ENCODE data around the gene ISX. TPM values are rescaled to one million over a fixed set of nuclear protein-coding genes. Genes with fewer than 3 reads are reported as not detected.
A peak's percentile ranks its signal among the peaks of the same experiment; 100 is the strongest.

ISX gene
- total and polyA plus RNA-seq, 10 of the 15 experiments (the other 5 are each of a cell fraction or from before 2014, with no cell fraction given) = 0.05 to 0.66 (median 0.25) TPM

DNA sequence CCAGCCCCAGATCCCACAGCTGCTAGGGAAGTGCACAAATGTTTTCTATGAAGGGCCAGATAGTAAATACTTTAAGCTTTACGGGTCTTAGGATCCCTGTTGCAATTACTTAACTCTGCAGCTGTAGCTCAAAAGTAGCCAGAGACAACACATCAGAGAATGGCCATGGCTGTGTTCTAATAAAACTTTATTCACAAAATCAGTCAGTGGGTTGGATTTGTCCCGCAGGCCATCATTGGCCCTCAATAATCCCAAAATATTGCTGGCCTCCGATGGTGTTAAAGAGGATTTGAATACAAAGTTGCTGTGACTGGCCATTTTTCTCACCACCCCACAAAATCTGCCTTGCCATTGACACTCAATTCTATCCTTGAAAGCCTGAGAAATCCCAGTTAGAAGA, 49.6 kb downstream of the ISX start:
- POLR2A ChIA-PET = no interaction called here
- H3K4me1 ChIP-seq (ENCODE audit: control insufficient read depth, insufficient read depth, low read length) = peaks cover 6% of the 10 kb centered on the region
- TF ChIP-seq MEF2B (IDR thresholded peaks at IDR 0.05; ENCODE audit: partially characterized antibody, poor library complexity, severe bottlenecking) (no peak), JUND (IDR thresholded peaks at IDR 0.05; ENCODE audit: low read depth, low read length) (no peak), EZH2 (IDR thresholded peaks at IDR 0.05; ENCODE audit: borderline replicate concordance, control insufficient read depth, low read depth, low read length) (no peak), KAT2A (conservative IDR thresholded peaks at IDR 0.05; ENCODE audit: control insufficient read depth, low read depth, low read length) (no peak)
- TF ChIP-seq, protein P1, sequence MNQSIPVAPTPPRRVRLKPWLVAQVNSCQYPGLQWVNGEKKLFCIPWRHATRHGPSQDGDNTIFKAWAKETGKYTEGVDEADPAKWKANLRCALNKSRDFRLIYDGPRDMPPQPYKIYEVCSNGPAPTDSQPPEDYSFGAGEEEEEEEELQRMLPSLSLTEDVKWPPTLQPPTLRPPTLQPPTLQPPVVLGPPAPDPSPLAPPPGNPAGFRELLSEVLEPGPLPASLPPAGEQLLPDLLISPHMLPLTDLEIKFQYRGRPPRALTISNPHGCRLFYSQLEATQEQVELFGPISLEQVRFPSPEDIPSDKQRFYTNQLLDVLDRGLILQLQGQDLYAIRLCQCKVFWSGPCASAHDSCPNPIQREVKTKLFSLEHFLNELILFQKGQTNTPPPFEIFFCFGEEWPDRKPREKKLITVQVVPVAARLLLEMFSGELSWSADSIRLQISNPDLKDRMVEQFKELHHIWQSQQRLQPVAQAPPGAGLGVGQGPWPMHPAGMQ (IDR thresholded peaks at IDR 0.05; ENCODE audit: borderline replicate concordance) = no peak
- TF ChIP-seq, protein P2, sequence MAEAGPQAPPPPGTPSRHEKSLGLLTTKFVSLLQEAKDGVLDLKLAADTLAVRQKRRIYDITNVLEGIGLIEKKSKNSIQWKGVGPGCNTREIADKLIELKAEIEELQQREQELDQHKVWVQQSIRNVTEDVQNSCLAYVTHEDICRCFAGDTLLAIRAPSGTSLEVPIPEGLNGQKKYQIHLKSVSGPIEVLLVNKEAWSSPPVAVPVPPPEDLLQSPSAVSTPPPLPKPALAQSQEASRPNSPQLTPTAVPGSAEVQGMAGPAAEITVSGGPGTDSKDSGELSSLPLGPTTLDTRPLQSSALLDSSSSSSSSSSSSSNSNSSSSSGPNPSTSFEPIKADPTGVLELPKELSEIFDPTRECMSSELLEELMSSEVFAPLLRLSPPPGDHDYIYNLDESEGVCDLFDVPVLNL (IDR thresholded peaks at IDR 0.05; ENCODE audit: low read depth, low read length) = no peak
- TF ChIP-seq, protein P3, sequence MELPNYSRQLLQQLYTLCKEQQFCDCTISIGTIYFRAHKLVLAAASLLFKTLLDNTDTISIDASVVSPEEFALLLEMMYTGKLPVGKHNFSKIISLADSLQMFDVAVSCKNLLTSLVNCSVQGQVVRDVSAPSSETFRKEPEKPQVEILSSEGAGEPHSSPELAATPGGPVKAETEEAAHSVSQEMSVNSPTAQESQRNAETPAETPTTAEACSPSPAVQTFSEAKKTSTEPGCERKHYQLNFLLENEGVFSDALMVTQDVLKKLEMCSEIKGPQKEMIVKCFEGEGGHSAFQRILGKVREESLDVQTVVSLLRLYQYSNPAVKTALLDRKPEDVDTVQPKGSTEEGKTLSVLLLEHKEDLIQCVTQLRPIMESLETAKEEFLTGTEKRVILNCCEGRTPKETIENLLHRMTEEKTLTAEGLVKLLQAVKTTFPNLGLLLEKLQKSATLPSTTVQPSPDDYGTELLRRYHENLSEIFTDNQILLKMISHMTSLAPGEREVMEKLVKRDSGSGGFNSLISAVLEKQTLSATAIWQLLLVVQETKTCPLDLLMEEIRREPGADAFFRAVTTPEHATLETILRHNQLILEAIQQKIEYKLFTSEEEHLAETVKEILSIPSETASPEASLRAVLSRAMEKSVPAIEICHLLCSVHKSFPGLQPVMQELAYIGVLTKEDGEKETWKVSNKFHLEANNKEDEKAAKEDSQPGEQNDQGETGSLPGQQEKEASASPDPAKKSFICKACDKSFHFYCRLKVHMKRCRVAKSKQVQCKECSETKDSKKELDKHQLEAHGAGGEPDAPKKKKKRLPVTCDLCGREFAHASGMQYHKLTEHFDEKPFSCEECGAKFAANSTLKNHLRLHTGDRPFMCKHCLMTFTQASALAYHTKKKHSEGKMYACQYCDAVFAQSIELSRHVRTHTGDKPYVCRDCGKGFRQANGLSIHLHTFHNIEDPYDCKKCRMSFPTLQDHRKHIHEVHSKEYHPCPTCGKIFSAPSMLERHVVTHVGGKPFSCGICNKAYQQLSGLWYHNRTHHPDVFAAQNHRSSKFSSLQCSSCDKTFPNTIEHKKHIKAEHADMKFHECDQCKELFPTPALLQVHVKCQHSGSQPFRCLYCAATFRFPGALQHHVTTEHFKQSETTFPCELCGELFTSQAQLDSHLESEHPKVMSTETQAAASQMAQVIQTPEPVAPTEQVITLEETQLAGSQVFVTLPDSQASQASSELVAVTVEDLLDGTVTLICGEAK (IDR thresholded peaks at IDR 0.05; ENCODE audit: borderline replicate concordance) = peak; percentile 60
- no peaks in the 10 kb centered on the region for H3K79me2 ChIP-seq (ENCODE audit: control insufficient read depth, insufficient read depth, low read length)
- H3K27ac ChIP-seq (ENCODE audit: control insufficient read depth, insufficient read depth) = no peak overlapping the region
- 83% methylated on average over 3 of the region's 3 CpGs for WGBS (ENCODE audit: insufficient coverage, insufficient replicate concordance, low lambda C conversion rate, missing lambda C conversion rate)
- H3K4me3 ChIP-seq = no peak overlapping the region
- intact Hi-C loops (cut with micrococcal nuclease; ENCODE audit: unreplicated experiment) = no loop called here
- H3K9ac ChIP-seq (ENCODE audit: control insufficient read depth, insufficient read depth, low read length) = no peak overlapping the region
- H3K9me3 ChIP-seq (replicated peaks; ENCODE audit: control insufficient read depth, insufficient read depth, low read length) = no peaks in the 10 kb centered on the region
- in situ Hi-C loops (cut with MboI) = no loop called here
- RAD21 ChIA-PET (ENCODE audit: unreplicated experiment) = no interaction called here
- CTCF ChIA-PET = interaction anchor here (0.6 to 1.8 kb wide), 2 partner anchors 9 to 13 kb away, joined by 3 to 6 read pairs; no protein-coding TSS in a partner anchor
- H4K20me1 ChIP-seq (ENCODE audit: control insufficient read depth, insufficient read depth) = no peaks in the 10 kb centered on the region
- no peaks in the 10 kb centered on the region for H3K27me3 ChIP-seq (replicated peaks in 1 of 2; ENCODE audit: control insufficient read depth in 2 of 2, insufficient read depth in 2 of 2, low read length in 1 of 2)
- ATAC-seq (no peak), FAIRE-seq (no peak), DNase-seq (ENCODE audit: low read depth, low spot score) (no peak)
- BruUV-seq (replicated peaks) = no TSS peak
- no peaks in the 10 kb centered on the region for H3K36me3 ChIP-seq (ENCODE audit: control insufficient read depth in 2 of 2, insufficient read depth in 2 of 2, low read length in 1 of 2)
- no peak overlapping the region for H2AFZ ChIP-seq (ENCODE audit: control insufficient read depth, low read depth, low read length)
- SMC1A ChIA-PET (ENCODE audit: uncharacterized antibody, unreplicated experiment) = no interaction called here
- H3K4me2 ChIP-seq (ENCODE audit: control insufficient read depth, insufficient read depth) = no peak overlapping the region

All from GM12878 (cell line).